GM10266 (cell line): ENCODE data around the gene ERCC4.
A peak's percentile ranks its signal among the peaks of the same experiment; 100 is the strongest.

Experiments used
- DNase-seq: peaks from one replicate; pipeline ENCODE4 v3.0.0; 2012; ENCODE audit errors: extremely low spot score
- TF ChIP-seq, protein P1 (sequence below): IDR thresholded peaks from 2 replicates; pipeline ENCODE4 v1.5.1; 2012; ENCODE audit warnings: mild to moderate bottlenecking, low read depth; ENCODE audit not compliant: control insufficient read depth, insufficient read depth; ENCODE audit errors: missing control alignments

Gene ERCC4

DNA sequence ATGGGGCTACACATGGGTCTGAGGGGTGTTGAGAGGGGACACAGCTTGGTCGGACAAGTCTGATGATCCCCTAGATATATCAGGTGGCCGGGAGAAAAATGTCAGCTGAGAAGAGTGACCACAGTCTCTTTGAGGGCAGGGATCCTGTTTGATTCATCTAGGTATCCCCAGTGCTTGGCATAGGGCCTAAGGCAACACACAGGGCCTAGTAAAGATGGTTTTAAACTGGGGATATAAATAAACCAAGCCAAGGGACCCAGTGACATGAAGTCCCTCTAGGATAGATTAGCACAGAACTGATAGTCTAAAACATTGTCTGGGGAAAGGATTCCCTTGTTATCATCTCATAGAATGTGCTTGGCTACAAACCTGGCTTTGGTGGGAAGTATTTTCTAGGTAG lies 1.4 kb downstream of the ERCC4 start:
- DNase-seq: no peak
- TF ChIP-seq, protein P1, sequence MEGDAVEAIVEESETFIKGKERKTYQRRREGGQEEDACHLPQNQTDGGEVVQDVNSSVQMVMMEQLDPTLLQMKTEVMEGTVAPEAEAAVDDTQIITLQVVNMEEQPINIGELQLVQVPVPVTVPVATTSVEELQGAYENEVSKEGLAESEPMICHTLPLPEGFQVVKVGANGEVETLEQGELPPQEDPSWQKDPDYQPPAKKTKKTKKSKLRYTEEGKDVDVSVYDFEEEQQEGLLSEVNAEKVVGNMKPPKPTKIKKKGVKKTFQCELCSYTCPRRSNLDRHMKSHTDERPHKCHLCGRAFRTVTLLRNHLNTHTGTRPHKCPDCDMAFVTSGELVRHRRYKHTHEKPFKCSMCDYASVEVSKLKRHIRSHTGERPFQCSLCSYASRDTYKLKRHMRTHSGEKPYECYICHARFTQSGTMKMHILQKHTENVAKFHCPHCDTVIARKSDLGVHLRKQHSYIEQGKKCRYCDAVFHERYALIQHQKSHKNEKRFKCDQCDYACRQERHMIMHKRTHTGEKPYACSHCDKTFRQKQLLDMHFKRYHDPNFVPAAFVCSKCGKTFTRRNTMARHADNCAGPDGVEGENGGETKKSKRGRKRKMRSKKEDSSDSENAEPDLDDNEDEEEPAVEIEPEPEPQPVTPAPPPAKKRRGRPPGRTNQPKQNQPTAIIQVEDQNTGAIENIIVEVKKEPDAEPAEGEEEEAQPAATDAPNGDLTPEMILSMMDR: no peak

DNA sequence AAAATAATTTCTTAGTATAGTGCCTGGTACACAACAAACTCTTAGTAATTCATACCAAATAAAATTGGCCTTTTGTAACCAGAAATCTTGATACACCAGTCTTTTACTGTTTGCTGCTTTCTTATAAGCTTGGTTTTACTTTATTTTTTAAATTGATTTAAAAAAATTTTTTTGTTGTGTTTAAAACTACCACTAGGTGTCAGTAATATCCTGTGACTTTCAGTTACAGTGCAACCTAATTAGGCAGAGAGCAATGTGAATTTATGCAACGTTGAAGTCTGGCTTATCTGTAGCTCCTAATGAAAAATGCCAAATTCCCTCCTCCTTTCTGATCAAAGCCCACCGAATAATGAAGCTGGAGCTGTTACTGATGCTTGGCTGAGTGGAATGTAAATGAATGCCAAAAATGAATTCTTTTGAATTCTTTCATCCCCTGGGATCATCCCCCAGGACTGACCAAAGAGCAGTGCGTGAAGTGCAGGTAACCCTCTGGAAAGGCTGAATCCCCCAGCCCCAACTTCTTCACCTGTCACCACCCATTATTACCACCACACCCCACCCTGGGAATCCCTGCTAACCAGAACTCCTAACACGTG lies 3.8 kb downstream of the ERCC4 start:
- DNase-seq: peak; percentile 37
- TF ChIP-seq, protein P1: no peak

DNA sequence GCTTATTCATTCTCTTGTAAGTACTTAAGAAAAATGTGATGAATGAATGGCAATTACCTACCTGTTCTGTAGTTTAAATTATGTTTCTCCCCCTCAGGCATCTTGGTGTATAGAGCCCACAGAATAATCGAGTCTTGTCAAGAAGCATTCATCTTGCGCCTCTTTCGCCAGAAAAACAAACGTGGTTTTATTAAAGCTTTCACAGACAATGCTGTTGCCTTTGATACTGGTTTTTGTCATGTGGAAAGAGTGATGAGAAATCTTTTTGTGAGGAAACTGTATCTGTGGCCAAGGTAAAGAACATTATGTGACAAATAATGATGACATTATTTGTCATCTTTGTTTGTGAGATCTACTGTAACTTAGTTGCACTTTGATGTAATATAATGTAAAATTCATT lies 6.5 kb downstream of the ERCC4 start:
- DNase-seq: no peak
- TF ChIP-seq, protein P1: no peak

DNA sequence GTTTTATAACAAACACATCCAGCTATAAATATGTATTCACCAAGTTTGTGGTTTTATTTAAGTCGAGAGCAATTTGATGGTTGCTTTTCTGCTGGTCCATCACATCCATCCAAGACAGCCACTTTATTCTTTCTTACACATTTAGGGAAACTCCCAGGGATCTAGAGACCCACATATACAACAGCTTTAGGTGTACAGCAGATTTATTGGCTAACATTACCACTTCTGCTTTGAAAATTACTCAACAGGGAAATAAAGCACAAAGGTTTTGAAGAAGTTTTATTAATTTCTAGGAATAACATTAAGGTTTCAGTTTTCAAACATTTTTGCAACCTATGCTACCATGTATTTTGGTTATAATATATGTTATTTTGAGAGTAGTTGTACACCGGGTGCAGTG lies 6.9 kb downstream of the ERCC4 start:
- no peak for DNase-seq
- TF ChIP-seq, protein P1: no peak

DNA sequence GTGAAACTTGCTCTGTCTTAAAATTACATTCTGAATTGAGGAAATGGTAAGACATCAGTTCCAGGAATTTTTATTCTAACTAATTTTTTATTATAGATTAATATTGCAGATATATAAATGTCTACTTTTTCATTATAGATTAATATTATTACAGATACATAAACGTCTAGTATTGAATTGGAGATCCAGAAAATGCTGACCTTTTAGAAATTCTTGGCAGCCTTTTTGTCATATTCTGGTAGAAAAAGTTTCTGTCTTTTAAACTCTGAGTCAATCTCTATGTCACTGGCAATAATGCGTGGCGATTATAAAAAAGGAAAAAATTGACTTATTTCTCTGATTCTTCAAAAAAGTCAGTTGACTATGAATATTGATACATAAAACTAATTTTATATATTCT lies 8.7 kb downstream of the ERCC4 start:
- DNase-seq: no peak
- TF ChIP-seq, protein P1: no peak

DNA sequence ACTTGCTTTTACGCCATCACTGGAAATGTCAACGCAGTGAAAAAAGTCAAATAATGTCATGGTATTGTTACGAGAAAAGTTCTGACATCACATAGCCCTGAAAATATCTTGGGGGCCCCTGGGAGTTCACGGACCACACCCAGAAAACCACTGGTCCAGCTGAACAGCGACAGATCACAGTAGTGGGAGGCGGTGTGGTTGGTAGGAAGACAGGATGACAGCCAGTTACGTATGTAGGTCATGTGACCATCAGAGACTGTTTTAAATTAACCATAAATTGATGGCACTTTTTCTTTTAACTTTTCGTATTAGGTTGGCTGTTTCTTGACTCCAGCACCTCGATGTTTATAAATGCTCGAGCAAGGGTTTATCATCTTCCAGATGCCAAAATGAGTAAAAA lies 11.9 kb downstream of the ERCC4 start:
- no peak for DNase-seq
- TF ChIP-seq, protein P1: no peak

DNA sequence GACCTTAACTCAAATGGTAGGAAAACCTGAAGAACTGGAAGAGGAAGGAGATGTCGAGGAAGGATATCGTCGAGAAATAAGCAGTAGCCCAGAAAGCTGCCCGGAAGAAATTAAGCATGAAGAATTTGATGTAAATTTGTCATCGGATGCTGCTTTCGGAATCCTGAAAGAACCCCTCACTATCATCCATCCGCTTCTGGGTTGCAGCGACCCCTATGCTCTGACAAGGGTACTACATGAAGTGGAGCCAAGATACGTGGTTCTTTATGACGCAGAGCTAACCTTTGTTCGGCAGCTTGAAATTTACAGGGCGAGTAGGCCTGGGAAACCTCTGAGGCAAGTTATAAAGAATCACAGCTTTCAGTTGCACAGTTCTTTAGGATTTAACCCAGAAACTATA lies 15.5 kb downstream of the ERCC4 start:
- TF ChIP-seq, protein P1: no peak

More for the DNA sequence above, 15.5 kb downstream of the ERCC4 start:
- DNase-seq: no peak
